Activated CD4-positive, alpha-beta memory T cell treated with anti-CD3 and anti-CD28 coated beads for 36 hours (primary cell): Measurements from ENCODE around the gene BAHCC1. TPM values are rescaled to one million over a fixed set of nuclear protein-coding genes. Genes with fewer than 3 reads are reported as not detected.

Source experiments
- CTCF ChIA-PET: fragments of 350-600 bp; sonication (Branson Sonifier 250); formaldehyde crosslinking; loops from one replicate; lab custom pipeline; 2021; ENCODE audit warnings: antibody characterized with exemption, inconsistent platforms; lab: Charles Lee
- POLR2A ChIA-PET: fragments of 350-600 bp; sonication (Branson Sonifier 250); formaldehyde crosslinking; loops from one replicate; lab custom pipeline; 2021; ENCODE audit warnings: antibody characterized with exemption; lab: Charles Lee
- DNase-seq: peaks from one replicate; pipeline ENCODE4 v3.0.0-alpha.2; 2020
- H3K27ac Mint-ChIP-seq: one replicate; pipeline ENCODE4 v1.8.0; 2021; ENCODE audit warnings: mixed read lengths
- H3K27me3 Mint-ChIP-seq: one replicate; pipeline ENCODE4 v1.8.0; 2021; ENCODE audit warnings: mixed read lengths
- H3K36me3 Mint-ChIP-seq: one replicate; pipeline ENCODE4 v1.8.0; 2021; ENCODE audit warnings: mixed read lengths
- H3K4me1 Mint-ChIP-seq: one replicate; pipeline ENCODE4 v1.8.0; 2021; ENCODE audit warnings: low read depth, mixed read lengths
- H3K4me3 Mint-ChIP-seq: one replicate; pipeline ENCODE4 v1.8.0; 2021; ENCODE audit warnings: mild to moderate bottlenecking, mixed read lengths
- H3K9me3 Mint-ChIP-seq: one replicate; pipeline ENCODE4 v1.8.0; 2021; ENCODE audit warnings: mixed read lengths
- intact Hi-C: fragments of 100-400 bp; cut with micrococcal nuclease; formaldehyde crosslinking; loops from one replicate; pipeline ENCODE4 v1.15.1; 2023
- total RNA-seq, 2 experiments: library from RNA; stranded (reverse); gene quantifications; one replicate each; pipeline ENCODE4 v1.2.3, GENCODE V29; 2021

The BAHCC1 gene
- total RNA-seq, 2 experiments from 2014 or later = 0.10 TPM; not detected in 1

GRCh38 chr17:81403671-81404534 lies 8.6 kb downstream of the BAHCC1 start:
- intact Hi-C loops = no loop called here
- no peaks in the 10 kb centered on the region for H3K9me3 Mint-ChIP-seq
- H3K36me3 Mint-ChIP-seq = no peaks in the 10 kb centered on the region
- no peak for DNase-seq
- peaks cover 60% of the 10 kb centered on the region for H3K27me3 Mint-ChIP-seq
- ChIA-PET CTCF (interaction anchor here (0.6 kb wide), 1 partner anchor 1054 kb away, joined by 3 read pairs; no protein-coding TSS in a partner anchor), POLR2A (no interaction called here)
- peak overlapping the region; percentile 49 for H3K27ac Mint-ChIP-seq
- peaks cover 4% of the 10 kb centered on the region for H3K4me1 Mint-ChIP-seq
- H3K4me3 Mint-ChIP-seq = no peak overlapping the region

- DNase-seq = no peak
- POLR2A ChIA-PET = no interaction called here
- peaks cover 60% of the 10 kb centered on the region for H3K27me3 Mint-ChIP-seq
- no peaks in the 10 kb centered on the region for H3K9me3 Mint-ChIP-seq
- peak overlapping the region; percentile 49 for H3K27ac Mint-ChIP-seq
- CTCF ChIA-PET = interaction anchor here (0.6 kb wide), 1 partner anchor 1054 kb away, joined by 3 read pairs; no protein-coding TSS in a partner anchor
- H3K4me3 Mint-ChIP-seq = no peak overlapping the region
- H3K36me3 Mint-ChIP-seq = no peaks in the 10 kb centered on the region
- intact Hi-C loops = no loop called here
- H3K4me1 Mint-ChIP-seq = peaks cover 3% of the 10 kb centered on the region
Observed at GRCh38 chr17:81404558-81405165, 9.4 kb downstream of the BAHCC1 start.

- Mint-ChIP-seq H3K4me1 (no peaks in the 10 kb centered on the region), H3K27ac (no peak overlapping the region), H3K27me3 (peaks cover 56% of the 10 kb centered on the region), H3K4me3 (no peak overlapping the region), H3K36me3 (no peaks in the 10 kb centered on the region), H3K9me3 (no peaks in the 10 kb centered on the region)
- intact Hi-C loops = no loop called here
- no peak for DNase-seq
- ChIA-PET CTCF (no interaction called here), POLR2A (no interaction called here)
Observed at GRCh38 chr17:81405411-81405872, 10.2 kb downstream of the BAHCC1 start.

- Mint-ChIP-seq H3K27me3 (peaks cover 48% of the 10 kb centered on the region), H3K9me3 (no peaks in the 10 kb centered on the region), H3K4me3 (no peak overlapping the region), H3K27ac (no peak overlapping the region), H3K4me1 (no peaks in the 10 kb centered on the region), H3K36me3 (no peaks in the 10 kb centered on the region)
- DNase-seq = no peak
- CTCF ChIA-PET = no interaction called here
- POLR2A ChIA-PET = no interaction called here
- intact Hi-C loops = no loop called here
Observed at GRCh38 chr17:81406117-81406953, 11.1 kb downstream of the BAHCC1 start.

GRCh38 chr17:81408049-81408448 lies 12.8 kb downstream of the BAHCC1 start:
- H3K4me1 Mint-ChIP-seq = peaks cover 11% of the 10 kb centered on the region
- POLR2A ChIA-PET = no interaction called here
- no peaks in the 10 kb centered on the region for H3K9me3 Mint-ChIP-seq
- DNase-seq = no peak
- CTCF ChIA-PET = no interaction called here
- intact Hi-C loops = no loop called here
- H3K4me3 Mint-ChIP-seq = no peak overlapping the region
- no peaks in the 10 kb centered on the region for H3K36me3 Mint-ChIP-seq
- H3K27me3 Mint-ChIP-seq = peaks cover 40% of the 10 kb centered on the region
- H3K27ac Mint-ChIP-seq = no peak overlapping the region

- Mint-ChIP-seq H3K4me3 (no peak overlapping the region), H3K36me3 (no peaks in the 10 kb centered on the region), H3K4me1 (peaks cover 16% of the 10 kb centered on the region), H3K9me3 (no peaks in the 10 kb centered on the region), H3K27me3 (peaks cover 28% of the 10 kb centered on the region), H3K27ac (no peak overlapping the region)
- intact Hi-C loops = no loop called here
- CTCF ChIA-PET = no interaction called here
- POLR2A ChIA-PET = no interaction called here
- DNase-seq = no peak
Observed at GRCh38 chr17:81409190-81409935, 14.1 kb downstream of the BAHCC1 start.

- Mint-ChIP-seq H3K36me3 (no peaks in the 10 kb centered on the region), H3K4me1 (peaks cover 16% of the 10 kb centered on the region), H3K27me3 (peaks cover 20% of the 10 kb centered on the region), H3K27ac (no peak overlapping the region), H3K4me3 (no peak overlapping the region), H3K9me3 (no peaks in the 10 kb centered on the region)
- intact Hi-C loops = no loop called here
- ChIA-PET POLR2A (no interaction called here), CTCF (no interaction called here)
- no peak for DNase-seq
Observed at GRCh38 chr17:81410852-81411251, 15.6 kb downstream of the BAHCC1 start.

- no peak for DNase-seq
- POLR2A ChIA-PET = no interaction called here
- CTCF ChIA-PET = no interaction called here
- peaks cover 16% of the 10 kb centered on the region for H3K4me1 Mint-ChIP-seq
- no peaks in the 10 kb centered on the region for H3K36me3 Mint-ChIP-seq
- no peaks in the 10 kb centered on the region for H3K9me3 Mint-ChIP-seq
- peaks cover 16% of the 10 kb centered on the region for H3K27me3 Mint-ChIP-seq
- intact Hi-C loops = no loop called here
- no peak overlapping the region for H3K4me3 Mint-ChIP-seq
- no peak overlapping the region for H3K27ac Mint-ChIP-seq
Observed at GRCh38 chr17:81411305-81411704, 16.0 kb downstream of the BAHCC1 start.

- CTCF ChIA-PET = no interaction called here
- intact Hi-C loops = no loop called here
- Mint-ChIP-seq H3K4me3 (no peak overlapping the region), H3K4me1 (peaks cover 16% of the 10 kb centered on the region), H3K36me3 (no peaks in the 10 kb centered on the region), H3K27me3 (peaks cover 11% of the 10 kb centered on the region), H3K27ac (no peak overlapping the region), H3K9me3 (no peaks in the 10 kb centered on the region)
- DNase-seq = peak; percentile 79
- POLR2A ChIA-PET = no interaction called here
Observed at GRCh38 chr17:81412490-81413093, 17.3 kb downstream of the BAHCC1 start.

GRCh38 chr17:81413497-81414135 lies 18.4 kb downstream of the BAHCC1 start:
- no peaks in the 10 kb centered on the region for H3K9me3 Mint-ChIP-seq
- H3K27ac Mint-ChIP-seq = no peak overlapping the region
- H3K4me1 Mint-ChIP-seq = peaks cover 16% of the 10 kb centered on the region
- no peak overlapping the region for H3K4me3 Mint-ChIP-seq
- POLR2A ChIA-PET = no interaction called here
- intact Hi-C loops = no loop called here
- DNase-seq = no peak
- no peaks in the 10 kb centered on the region for H3K36me3 Mint-ChIP-seq
- CTCF ChIA-PET = no interaction called here
- peaks cover 5% of the 10 kb centered on the region for H3K27me3 Mint-ChIP-seq
